ENCODE data around the gene TAS2R10.

Gene TAS2R10

GRCh38 chr12:10851243-10851858 lies 25.2 kb upstream of the TAS2R10 start:
- TF ChIP-seq ZNF274 (IDR thresholded peaks at IDR 0.05; ENCODE audit: low read depth, low read length) (no peak), YY1 (IDR thresholded peaks at IDR 0.05; ENCODE audit: insufficient read depth, insufficient read length) (no peak), SUZ12 (IDR thresholded peaks at IDR 0.05; ENCODE audit: extremely low read depth, insufficient read depth, insufficient read length) (no peak)

GRCh38 chr12:10849425-10849878 lies 23.3 kb upstream of the TAS2R10 start, which contains the start of gene PRR4:
Gene PRR4, minus strand, starts transcription at chr12:10849475. Its CDS starts 38 bp downstream, at chr12:10849437.
- Histone ChIP-seq H3K4me3 (ENCODE audit: insufficient read length, low read depth) (no peak within 1 kb of the TSS), H3K36me3 (ENCODE audit: insufficient read depth, insufficient read length, low read length) (no peaks in the 10 kb centered on the region), H3K4me1 (ENCODE audit: insufficient read depth, insufficient read length) (peaks cover 8% of the 10 kb centered on the region), H3K9ac (ENCODE audit: insufficient read length, low read depth) (no peak within 1 kb of the TSS), H3K9me3 (ENCODE audit: insufficient read depth, low read length) (no peaks in the 10 kb centered on the region), H3K27me3 (ENCODE audit: insufficient read depth, insufficient read length) (no peaks in the 10 kb centered on the region)
- TF ChIP-seq YY1 (IDR thresholded peaks at IDR 0.05; ENCODE audit: insufficient read depth, insufficient read length), result no peak
- TF ChIP-seq SUZ12 (IDR thresholded peaks at IDR 0.05; ENCODE audit: extremely low read depth, insufficient read depth, insufficient read length), result no peak
- TF ChIP-seq ZNF274 (IDR thresholded peaks at IDR 0.05; ENCODE audit: low read depth, low read length), result no peak
- DNase-seq (ENCODE audit: low read depth, low spot score), result no peak

More at GRCh38 chr12:10851243-10851858, 25.2 kb upstream of the TAS2R10 start:
- Histone ChIP-seq H3K4me1 (ENCODE audit: insufficient read depth, insufficient read length) (peaks cover 8% of the 10 kb centered on the region), H3K9ac (ENCODE audit: insufficient read length, low read depth) (no peak overlapping the region), H3K36me3 (ENCODE audit: insufficient read depth, insufficient read length, low read length) (no peaks in the 10 kb centered on the region), H3K27me3 (ENCODE audit: insufficient read depth, insufficient read length) (no peaks in the 10 kb centered on the region), H3K4me3 (ENCODE audit: insufficient read length, low read depth) (no peak overlapping the region), H3K9me3 (ENCODE audit: insufficient read depth, low read length) (peaks cover 19% of the 10 kb centered on the region; the same call in 1 of the 2 replicates)
- DNase-seq (ENCODE audit: low read depth, low spot score), result no peak

GRCh38 chr12:10847744-10848143 lies 21.6 kb upstream of the TAS2R10 start:
- Histone ChIP-seq H3K9me3 (ENCODE audit: insufficient read depth, low read length) (no peaks in the 10 kb centered on the region), H3K4me1 (ENCODE audit: insufficient read depth, insufficient read length) (no peaks in the 10 kb centered on the region), H3K4me3 (ENCODE audit: insufficient read length, low read depth) (no peak overlapping the region), H3K27me3 (ENCODE audit: insufficient read depth, insufficient read length) (no peaks in the 10 kb centered on the region), H3K36me3 (ENCODE audit: insufficient read depth, insufficient read length, low read length) (no peaks in the 10 kb centered on the region), H3K9ac (ENCODE audit: insufficient read length, low read depth) (no peak overlapping the region)
- TF ChIP-seq YY1 (IDR thresholded peaks at IDR 0.05; ENCODE audit: insufficient read depth, insufficient read length) (no peak), ZNF274 (IDR thresholded peaks at IDR 0.05; ENCODE audit: low read depth, low read length) (no peak), SUZ12 (IDR thresholded peaks at IDR 0.05; ENCODE audit: extremely low read depth, insufficient read depth, insufficient read length) (no peak)
- DNase-seq (ENCODE audit: low read depth, low spot score), result no peak

- DNase-seq (ENCODE audit: low read depth, low spot score), result no peak
- Histone ChIP-seq H3K4me3 (ENCODE audit: insufficient read length, low read depth) (no peak overlapping the region), H3K27me3 (ENCODE audit: insufficient read depth, insufficient read length) (no peaks in the 10 kb centered on the region), H3K36me3 (ENCODE audit: insufficient read depth, insufficient read length, low read length) (no peaks in the 10 kb centered on the region), H3K4me1 (ENCODE audit: insufficient read depth, insufficient read length) (no peaks in the 10 kb centered on the region), H3K9ac (ENCODE audit: insufficient read length, low read depth) (no peak overlapping the region), H3K9me3 (ENCODE audit: insufficient read depth, low read length) (no peaks in the 10 kb centered on the region)
- TF ChIP-seq SUZ12 (IDR thresholded peaks at IDR 0.05; ENCODE audit: extremely low read depth, insufficient read depth, insufficient read length), result no peak
- TF ChIP-seq YY1 (IDR thresholded peaks at IDR 0.05; ENCODE audit: insufficient read depth, insufficient read length), result no peak
- no peak for TF ChIP-seq ZNF274 (IDR thresholded peaks at IDR 0.05; ENCODE audit: low read depth, low read length)
Observed at GRCh38 chr12:10842862-10843261, 16.7 kb upstream of the TAS2R10 start.

- TF ChIP-seq YY1 (IDR thresholded peaks at IDR 0.05; ENCODE audit: insufficient read depth, insufficient read length) (no peak), ZNF274 (IDR thresholded peaks at IDR 0.05; ENCODE audit: low read depth, low read length) (no peak), SUZ12 (IDR thresholded peaks at IDR 0.05; ENCODE audit: extremely low read depth, insufficient read depth, insufficient read length) (no peak)
- H3K9me3 ChIP-seq (ENCODE audit: insufficient read depth, low read length), result 0 out of 2 replicates have a peak, but pooled peaks cover 3% of the 10 kb centered on the region
- no peak overlapping the region for H3K9ac ChIP-seq (ENCODE audit: insufficient read length, low read depth)
- no peak overlapping the region for H3K4me3 ChIP-seq (ENCODE audit: insufficient read length, low read depth)
- no peaks in the 10 kb centered on the region for H3K36me3 ChIP-seq (ENCODE audit: insufficient read depth, insufficient read length, low read length)
- no peaks in the 10 kb centered on the region for H3K4me1 ChIP-seq (ENCODE audit: insufficient read depth, insufficient read length)
- no peaks in the 10 kb centered on the region for H3K27me3 ChIP-seq (ENCODE audit: insufficient read depth, insufficient read length)
- no peak for DNase-seq (ENCODE audit: low read depth, low spot score)
Observed at GRCh38 chr12:10838461-10838860, 12.3 kb upstream of the TAS2R10 start.

- TF ChIP-seq YY1 (IDR thresholded peaks at IDR 0.05; ENCODE audit: insufficient read depth, insufficient read length) (no peak), SUZ12 (IDR thresholded peaks at IDR 0.05; ENCODE audit: extremely low read depth, insufficient read depth, insufficient read length) (no peak), ZNF274 (IDR thresholded peaks at IDR 0.05; ENCODE audit: low read depth, low read length) (no peak)
- Histone ChIP-seq H3K9me3 (ENCODE audit: insufficient read depth, low read length) (no peaks in the 10 kb centered on the region), H3K4me1 (ENCODE audit: insufficient read depth, insufficient read length) (no peaks in the 10 kb centered on the region), H3K36me3 (ENCODE audit: insufficient read depth, insufficient read length, low read length) (no peaks in the 10 kb centered on the region), H3K27me3 (ENCODE audit: insufficient read depth, insufficient read length) (no peaks in the 10 kb centered on the region), H3K9ac (ENCODE audit: insufficient read length, low read depth) (no peak overlapping the region), H3K4me3 (ENCODE audit: insufficient read length, low read depth) (no peak overlapping the region)
- no peak for DNase-seq (ENCODE audit: low read depth, low spot score)
Observed at GRCh38 chr12:10829994-10830393, 3.8 kb upstream of the TAS2R10 start.

GRCh38 chr12:10824957-10825356 lies 1.2 kb downstream of the TAS2R10 start:
- no peaks in the 10 kb centered on the region for H3K27me3 ChIP-seq (ENCODE audit: insufficient read depth, insufficient read length)
- H3K9me3 ChIP-seq (ENCODE audit: insufficient read depth, low read length), result no peaks in the 10 kb centered on the region
- H3K36me3 ChIP-seq (ENCODE audit: insufficient read depth, insufficient read length, low read length), result no peaks in the 10 kb centered on the region
- DNase-seq (ENCODE audit: low read depth, low spot score), result no peak
- H3K9ac ChIP-seq (ENCODE audit: insufficient read length, low read depth), result no peak overlapping the region
- no peaks in the 10 kb centered on the region for H3K4me1 ChIP-seq (ENCODE audit: insufficient read depth, insufficient read length)
- H3K4me3 ChIP-seq (ENCODE audit: insufficient read length, low read depth), result no peak overlapping the region
- TF ChIP-seq ZNF274 (IDR thresholded peaks at IDR 0.05; ENCODE audit: low read depth, low read length), result no peak
- TF ChIP-seq YY1 (IDR thresholded peaks at IDR 0.05; ENCODE audit: insufficient read depth, insufficient read length), result no peak
- TF ChIP-seq SUZ12 (IDR thresholded peaks at IDR 0.05; ENCODE audit: extremely low read depth, insufficient read depth, insufficient read length), result no peak
